Stimulated activated CD8-positive, alpha-beta memory T cell treated with anti-CD3 and anti-CD28 coated beads, Interleukin-15, amount 100 ng/mL, for 4 hours (primary cell): Measurements from ENCODE around the gene PRXL2B.
"Not testable (repeated sequence)": the region's sequence is repeated elsewhere in the genome, so short reads cannot be mapped to it uniquely, and the experiment has no call there.

Experiments used
- DNase-seq, 2 donors: peaks; one replicate each; pipeline ENCODE4 v3.0.0-alpha.2; 2020; ENCODE audit warnings: low read depth in 2 of 2

The PRXL2B gene

GRCh38 chr1:2586154-2587070 is at the start of gene PRXL2B:
Gene PRXL2B (plus strand): TSS chr1:2586777. CDS start chr1:2586886, 109 bp downstream.
- DNase-seq, result peak; percentile 87 to 91

- no peak for DNase-seq
Observed at GRCh38 chr1:2537784-2538115, 48.8 kb upstream of the PRXL2B start.

GRCh38 chr1:2538376-2538775 is 48.2 kb upstream of the PRXL2B start:
- no peak for DNase-seq

GRCh38 chr1:2538872-2539271 is 47.7 kb upstream of the PRXL2B start:
- DNase-seq, result no peak

- no peak for DNase-seq
Observed at GRCh38 chr1:2539312-2539907, 47.2 kb upstream of the PRXL2B start.

GRCh38 chr1:2540816-2541492 is 45.6 kb upstream of the PRXL2B start:
- DNase-seq, result no peak

GRCh38 chr1:2541619-2542245 is 44.8 kb upstream of the PRXL2B start:
- no peak for DNase-seq

- DNase-seq, result no peak
Observed at GRCh38 chr1:2542246-2542915, 44.2 kb upstream of the PRXL2B start.

- no peak for DNase-seq
Observed at GRCh38 chr1:2543543-2544092, 43.0 kb upstream of the PRXL2B start.

GRCh38 chr1:2544093-2544874 is 42.3 kb upstream of the PRXL2B start:
- DNase-seq, result no peak

- DNase-seq, result no peak
Observed at GRCh38 chr1:2544875-2545640, 41.5 kb upstream of the PRXL2B start.

- DNase-seq, result peak; percentile 79 to 80
Observed at GRCh38 chr1:2545754-2546514, 40.6 kb upstream of the PRXL2B start.

GRCh38 chr1:2546515-2547209 is 39.9 kb upstream of the PRXL2B start:
- peak; percentile 63 to 71 for DNase-seq

GRCh38 chr1:2547210-2548067 is 39.1 kb upstream of the PRXL2B start:
- no peak for DNase-seq

- DNase-seq, result peak; percentile 62 to 71
Observed at GRCh38 chr1:2548068-2548589, 38.4 kb upstream of the PRXL2B start.

- not testable (repeated sequence) for DNase-seq
Observed at GRCh38 chr1:2549367-2550029, 37.1 kb upstream of the PRXL2B start.
